Mesenchymal stem cell (in vitro differentiated cells and primary cell): ENCODE data around the gene SV2B.

Experiments used
- DNase-seq: peaks from one replicate; pipeline ENCODE4 v3.0.0-alpha.2; 2013
- H2AFZ ChIP-seq: one replicate; pipeline ENCODE4 v1.6.1; 2013; ENCODE audit warnings: low read depth, mild to moderate bottlenecking, control low read depth, inconsistent platforms, low read length, moderate library complexity
- H2AK5ac ChIP-seq: 2 replicates; pipeline ENCODE4 v1.6.1; 2013; ENCODE audit warnings: low read length, moderate library complexity, mild to moderate bottlenecking, inconsistent platforms; ENCODE audit not compliant: severe bottlenecking
- H2BK120ac ChIP-seq: one replicate; pipeline ENCODE4 v1.6.1; 2013; ENCODE audit warnings: low read depth, mild to moderate bottlenecking, inconsistent platforms, low read length, moderate library complexity
- H2BK12ac ChIP-seq, 2 experiments: one replicate each; pipeline ENCODE4 v1.6.1; 2013; ENCODE audit warnings: inconsistent platforms in 2 of 2, low read length in 2 of 2, mild to moderate bottlenecking in 2 of 2, moderate library complexity in 2 of 2, control low read depth in 1 of 2
- H2BK15ac ChIP-seq: one replicate; pipeline ENCODE4 v1.6.1; 2013; ENCODE audit warnings: mild to moderate bottlenecking, low read depth, inconsistent platforms; ENCODE audit not compliant: poor library complexity, severe bottlenecking
- H2BK5ac ChIP-seq: 2 replicates; pipeline ENCODE4 v1.6.1; 2013; ENCODE audit warnings: low read depth, mild to moderate bottlenecking, low read length, control low read depth, inconsistent platforms; ENCODE audit not compliant: poor library complexity, severe bottlenecking
- H3K14ac ChIP-seq, 2 experiments: one replicate each; pipeline ENCODE4 v1.6.1; 2013; ENCODE audit warnings: inconsistent platforms in 2 of 2, low read length in 2 of 2, control low read depth in 1 of 2, mild to moderate bottlenecking in 1 of 2, moderate library complexity in 1 of 2
- H3K18ac ChIP-seq, 2 experiments: one replicate each; pipeline ENCODE4 v1.6.1; 2013; ENCODE audit warnings: inconsistent platforms in 2 of 2, low read length in 2 of 2, control low read depth in 1 of 2, low read depth in 1 of 2, mild to moderate bottlenecking in 1 of 2
- H3K23ac ChIP-seq, 2 experiments: one replicate each; pipeline ENCODE4 v1.6.1; 2013; ENCODE audit warnings: inconsistent platforms in 2 of 2, low read length in 2 of 2, mild to moderate bottlenecking in 2 of 2, moderate library complexity in 2 of 2, control low read depth in 1 of 2
- H3K27ac ChIP-seq: 2 replicates; pipeline ENCODE4 v1.5.1; 2013; ENCODE audit warnings: mild to moderate bottlenecking, moderate library complexity, low read length, control low read depth, inconsistent platforms; ENCODE audit not compliant: poor library complexity, severe bottlenecking
- H3K27me3 ChIP-seq, 2 experiments: 2 replicates each; pipeline versions ENCODE4 v1.6.1 to v1.7.0; 2013; ENCODE audit warnings: low read length in 2 of 2, mild to moderate bottlenecking in 2 of 2, moderate library complexity in 2 of 2, control low read depth in 1 of 2, inconsistent platforms in 1 of 2; ENCODE audit not compliant: control insufficient read depth in 1 of 2, insufficient read depth in 1 of 2
- H3K36me3 ChIP-seq, 2 experiments: 2 replicates each; pipeline versions ENCODE4 v1.6.1 to v1.7.0; 2013; ENCODE audit warnings: low read length in 2 of 2, control low read depth in 1 of 2, inconsistent platforms in 1 of 2, low read depth in 1 of 2, mild to moderate bottlenecking in 1 of 2; ENCODE audit not compliant: insufficient read depth in 2 of 2, control insufficient read depth in 1 of 2
- H3K4ac ChIP-seq, 2 experiments: one replicate each; pipeline ENCODE4 v1.6.1; 2013; ENCODE audit warnings: inconsistent platforms in 2 of 2, low read length in 2 of 2, mild to moderate bottlenecking in 2 of 2, moderate library complexity in 2 of 2, control low read depth in 1 of 2, low read depth in 1 of 2
- H3K4me1 ChIP-seq: 2 replicates; pipeline ENCODE4 v1.6.1; 2013; ENCODE audit warnings: low read depth, low read length, control low read depth; ENCODE audit not compliant: control insufficient read depth, insufficient read depth
- H3K4me2 ChIP-seq: 2 replicates; pipeline ENCODE4 v1.6.1; 2013; ENCODE audit warnings: low read length, mild to moderate bottlenecking, inconsistent platforms; ENCODE audit not compliant: poor library complexity, severe bottlenecking
- H3K4me3 ChIP-seq, 2 experiments: 2 replicates each; pipeline versions ENCODE4 v1.5.1 to v1.7.0; 2013; ENCODE audit warnings: low read length in 2 of 2, mild to moderate bottlenecking in 2 of 2, control low read depth in 1 of 2, low read depth in 1 of 2; ENCODE audit not compliant: insufficient read depth in 1 of 2
- H3K79me1 ChIP-seq: replicated peaks from 2 replicates; pipeline ENCODE4 v1.6.1; 2013; ENCODE audit warnings: mild to moderate bottlenecking, control low read depth, low read length, inconsistent platforms; ENCODE audit not compliant: poor library complexity, severe bottlenecking
- H3K9ac ChIP-seq: 2 replicates; pipeline ENCODE4 v1.7.0; 2013; ENCODE audit warnings: mild to moderate bottlenecking, low read length, moderate library complexity
- H3K9me3 ChIP-seq: 2 replicates; pipeline ENCODE4 v1.7.0; 2013; ENCODE audit warnings: mild to moderate bottlenecking, low read length; ENCODE audit not compliant: control insufficient read depth
- H4K8ac ChIP-seq: one replicate; pipeline ENCODE4 v1.6.1; 2013; ENCODE audit warnings: inconsistent platforms, mild to moderate bottlenecking, low read length, moderate library complexity
- H4K91ac ChIP-seq: one replicate; pipeline ENCODE4 v1.6.1; 2013; ENCODE audit warnings: mild to moderate bottlenecking, low read length, inconsistent platforms
- WGBS: methylation state at CpG from one replicate; pipeline ENCODE4 v1.1.7; 2013; ENCODE audit warnings: mixed read lengths; 5-methylcytosine and 5-hydroxymethylcytosine counted together

Gene SV2B

DNA sequence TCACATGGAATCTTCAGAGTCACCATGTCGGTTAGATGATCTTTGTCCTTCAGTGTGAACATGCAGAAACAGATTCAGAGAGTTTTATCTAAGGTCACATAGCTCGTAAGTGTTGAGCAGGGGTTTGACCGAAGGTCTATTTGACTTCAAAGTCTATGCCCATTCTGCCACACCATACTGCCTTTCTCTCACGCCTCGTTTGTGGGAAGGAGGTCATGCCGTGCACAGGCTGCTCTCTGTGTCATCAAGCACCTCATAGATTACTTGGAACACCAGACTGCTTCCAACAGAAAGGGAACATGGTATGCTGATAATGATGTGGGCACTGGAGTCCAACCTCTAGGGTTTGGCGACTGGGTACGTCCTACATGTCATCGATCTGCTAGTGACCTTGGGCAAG is 128.8 kb downstream of the SV2B start:
- Histone ChIP-seq H3K9me3 (no peaks in the 10 kb centered on the region), H4K91ac (no peak overlapping the region), H2AFZ (no peak overlapping the region), H2AK5ac (no peak overlapping the region), H2BK120ac (no peak overlapping the region), H3K9ac (no peak overlapping the region), H3K4me1 (no peaks in the 10 kb centered on the region), H3K27ac (no peak overlapping the region), H3K36me3 (no peaks in the 10 kb centered on the region), H3K4ac (no peak overlapping the region), H3K4me2 (no peak overlapping the region), H3K18ac (no peak overlapping the region), H2BK15ac (no peak overlapping the region), H2BK5ac (no peak overlapping the region), H3K14ac (no peak overlapping the region), H3K4me3 (no peak overlapping the region), H3K79me1 (no peaks in the 10 kb centered on the region), H3K27me3 (peaks cover 0 to 25% of the 10 kb centered on the region in 2 experiments), H4K8ac (no peak overlapping the region), H2BK12ac (no peak overlapping the region), H3K23ac (no peak overlapping the region)
- WGBS: 83% methylated on average over 9 of the region's 9 CpGs
- no peak for DNase-seq

DNA sequence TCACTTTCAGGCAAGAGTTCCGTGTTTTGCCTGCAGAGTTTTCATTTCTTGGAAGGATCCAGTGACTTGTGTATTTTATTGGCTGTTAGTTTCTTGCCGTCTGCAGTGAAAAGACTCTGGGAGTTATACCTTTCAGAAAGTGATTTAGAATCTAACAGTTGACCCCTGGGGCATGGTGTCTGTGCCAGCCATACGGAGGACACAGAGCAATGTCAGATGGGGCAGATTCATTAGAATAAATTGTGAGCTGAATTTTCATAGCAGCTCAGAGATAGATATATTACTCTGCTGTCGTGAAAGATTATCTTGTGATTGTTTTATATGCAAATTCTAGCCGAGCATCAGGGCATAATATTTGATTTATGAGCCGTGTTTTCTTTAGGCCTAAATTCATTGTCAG is 131.6 kb downstream of the SV2B start:
- no peak overlapping the region for H3K18ac ChIP-seq
- H2BK12ac ChIP-seq: no peak overlapping the region
- peaks cover 0 to 37% of the 10 kb centered on the region in 2 experiments for H3K27me3 ChIP-seq
- no peak overlapping the region for H3K9ac ChIP-seq
- no peaks in the 10 kb centered on the region for H3K4me1 ChIP-seq
- no peak overlapping the region for H4K8ac ChIP-seq
- WGBS: 80% methylated on average over 6 of the region's 6 CpGs
- H3K4me2 ChIP-seq: no peak overlapping the region
- no peak overlapping the region for H3K23ac ChIP-seq
- H3K27ac ChIP-seq: no peak overlapping the region
- no peaks in the 10 kb centered on the region for H3K36me3 ChIP-seq
- no peak for DNase-seq
- H3K9me3 ChIP-seq: no peaks in the 10 kb centered on the region
- H2AK5ac ChIP-seq: no peak overlapping the region
- no peak overlapping the region for H3K4me3 ChIP-seq
- no peak overlapping the region for H3K4ac ChIP-seq
- H2BK15ac ChIP-seq: no peak overlapping the region
- no peak overlapping the region for H3K14ac ChIP-seq
- no peak overlapping the region for H2BK120ac ChIP-seq
- H2AFZ ChIP-seq: no peak overlapping the region
- H3K79me1 ChIP-seq: no peaks in the 10 kb centered on the region
- no peak overlapping the region for H2BK5ac ChIP-seq
- H4K91ac ChIP-seq: no peak overlapping the region

DNA sequence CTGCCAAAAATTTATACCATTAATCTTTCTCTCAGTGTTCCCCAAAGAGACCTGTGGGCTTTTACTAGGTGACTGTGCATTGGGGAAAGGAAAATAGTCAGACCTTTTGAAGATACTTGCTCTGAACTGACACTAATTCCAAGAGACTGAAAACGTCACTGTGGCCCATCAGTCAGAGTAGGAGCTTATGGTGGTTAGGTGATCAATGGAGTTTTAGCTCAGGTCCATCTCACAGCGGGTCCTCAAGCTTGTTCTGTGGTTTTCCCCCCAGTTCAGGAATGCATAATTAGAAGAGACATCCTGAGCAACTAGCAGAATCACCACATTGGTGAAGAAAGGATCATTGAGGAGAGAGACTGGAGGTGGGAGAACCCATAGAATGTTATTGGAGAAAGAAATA is 134.7 kb downstream of the SV2B start:
- H2AK5ac ChIP-seq: no peak overlapping the region
- no peaks in the 10 kb centered on the region for H3K9me3 ChIP-seq
- no peaks in the 10 kb centered on the region for H3K36me3 ChIP-seq
- H3K4me1 ChIP-seq: no peaks in the 10 kb centered on the region
- H2AFZ ChIP-seq: no peak overlapping the region
- H4K91ac ChIP-seq: no peak overlapping the region
- peaks cover 0 to 49% of the 10 kb centered on the region in 2 experiments for H3K27me3 ChIP-seq
- no peak overlapping the region for H2BK12ac ChIP-seq
- WGBS: 52% methylated on average over 2 of the region's 2 CpGs
- H3K23ac ChIP-seq: no peak overlapping the region
- no peak overlapping the region for H4K8ac ChIP-seq
- H3K14ac ChIP-seq: no peak overlapping the region
- H3K27ac ChIP-seq: no peak overlapping the region
- H3K18ac ChIP-seq: no peak overlapping the region
- H2BK15ac ChIP-seq: no peak overlapping the region
- no peak overlapping the region for H2BK120ac ChIP-seq
- no peaks in the 10 kb centered on the region for H3K79me1 ChIP-seq
- no peak overlapping the region for H3K4me3 ChIP-seq
- H2BK5ac ChIP-seq: no peak overlapping the region
- DNase-seq: no peak
- no peak overlapping the region for H3K9ac ChIP-seq
- no peak overlapping the region for H3K4me2 ChIP-seq
- no peak overlapping the region for H3K4ac ChIP-seq

DNA sequence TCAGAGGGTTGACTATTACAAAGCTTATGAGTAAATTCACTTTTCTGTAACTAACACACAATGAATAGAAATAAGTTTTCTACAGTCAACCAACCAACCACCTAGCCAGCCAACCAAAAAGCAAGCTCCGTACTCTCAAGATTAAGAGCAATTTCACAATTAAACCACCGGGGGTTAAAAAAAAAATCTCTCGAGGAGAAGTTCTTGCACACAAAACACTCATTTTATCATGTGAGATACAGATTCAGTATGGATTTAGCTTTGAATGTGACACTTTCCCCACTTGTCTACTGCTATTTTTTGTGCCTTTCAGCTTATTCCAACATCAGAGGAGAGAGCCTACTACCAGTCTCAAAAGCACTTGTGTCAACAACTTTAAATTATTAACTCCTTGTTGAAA is 135.3 kb downstream of the SV2B start:
- Histone ChIP-seq H2BK120ac (no peak overlapping the region), H2AK5ac (no peak overlapping the region), H3K14ac (no peak overlapping the region), H3K4me2 (no peak overlapping the region), H2BK15ac (no peak overlapping the region), H3K4me3 (no peak overlapping the region), H3K79me1 (no peaks in the 10 kb centered on the region), H3K23ac (no peak overlapping the region), H2AFZ (no peak overlapping the region), H3K4me1 (no peaks in the 10 kb centered on the region), H4K91ac (no peak overlapping the region), H3K27me3 (peaks cover 0 to 49% of the 10 kb centered on the region in 2 experiments), H3K4ac (no peak overlapping the region), H3K9ac (no peak overlapping the region), H3K18ac (no peak overlapping the region), H3K9me3 (no peaks in the 10 kb centered on the region), H3K36me3 (no peaks in the 10 kb centered on the region), H2BK12ac (no peak overlapping the region), H4K8ac (no peak overlapping the region), H3K27ac (no peak overlapping the region), H2BK5ac (no peak overlapping the region)
- WGBS: 50% methylated on average over 1 of the region's 3 CpGs
- DNase-seq: no peak
